Coronary artery (tissue), 2 donors: Measurements from ENCODE around the gene RITA1.

Source experiments
- DNase-seq: peaks from one replicate; pipeline ENCODE4 v3.0.0-alpha.2; 2017; ENCODE audit warnings: low spot score
- H3K27ac ChIP-seq, 2 donors: fragments of 200-600 bp; sonication (generic); one replicate each; pipeline ENCODE4 v1.5.1; 2016 to 2019
- H3K4me3 ChIP-seq: fragments of 200-600 bp; sonication (generic); 2 replicates; pipeline ENCODE4 v1.5.1; 2016; ENCODE audit warnings: mild to moderate bottlenecking, moderate library complexity
- CTCF ChIP-seq: fragments of 200-600 bp; sonication (generic); IDR thresholded peaks from one replicate; pipeline ENCODE4 v1.5.1; 2019; ENCODE audit warnings: antibody characterized with exemption

Gene RITA1

GRCh38 chr12:113155060-113155459, 30.5 kb upstream of the RITA1 start:
- DNase-seq = no peak
- no peak overlapping the region for H3K4me3 ChIP-seq
- H3K27ac ChIP-seq = no peak overlapping the region
- TF ChIP-seq CTCF = no peak

DNA sequence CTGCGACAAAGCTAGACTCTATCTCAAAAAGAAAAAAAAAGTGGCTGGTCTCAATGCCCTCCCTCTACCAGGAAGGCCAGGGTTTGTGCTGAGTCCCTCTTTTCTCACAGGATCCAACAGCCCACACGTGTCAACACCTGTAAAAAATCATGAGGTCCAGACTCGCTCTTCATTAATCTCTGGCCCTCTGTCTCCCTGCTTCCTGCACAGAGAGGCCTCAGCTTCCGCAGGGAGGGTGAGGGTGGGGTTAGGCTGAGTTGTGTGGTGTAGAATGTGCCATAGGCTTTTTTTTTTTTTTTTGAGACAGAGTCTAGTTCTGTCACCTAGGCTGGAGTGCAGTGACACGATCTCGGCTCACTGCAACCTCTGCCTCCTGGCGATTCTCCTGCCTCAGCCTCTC, 29.9 kb upstream of the RITA1 start:
- no peak for DNase-seq
- Histone ChIP-seq H3K4me3 (no peak overlapping the region), H3K27ac (no peak overlapping the region)
- no peak for TF ChIP-seq CTCF

DNA sequence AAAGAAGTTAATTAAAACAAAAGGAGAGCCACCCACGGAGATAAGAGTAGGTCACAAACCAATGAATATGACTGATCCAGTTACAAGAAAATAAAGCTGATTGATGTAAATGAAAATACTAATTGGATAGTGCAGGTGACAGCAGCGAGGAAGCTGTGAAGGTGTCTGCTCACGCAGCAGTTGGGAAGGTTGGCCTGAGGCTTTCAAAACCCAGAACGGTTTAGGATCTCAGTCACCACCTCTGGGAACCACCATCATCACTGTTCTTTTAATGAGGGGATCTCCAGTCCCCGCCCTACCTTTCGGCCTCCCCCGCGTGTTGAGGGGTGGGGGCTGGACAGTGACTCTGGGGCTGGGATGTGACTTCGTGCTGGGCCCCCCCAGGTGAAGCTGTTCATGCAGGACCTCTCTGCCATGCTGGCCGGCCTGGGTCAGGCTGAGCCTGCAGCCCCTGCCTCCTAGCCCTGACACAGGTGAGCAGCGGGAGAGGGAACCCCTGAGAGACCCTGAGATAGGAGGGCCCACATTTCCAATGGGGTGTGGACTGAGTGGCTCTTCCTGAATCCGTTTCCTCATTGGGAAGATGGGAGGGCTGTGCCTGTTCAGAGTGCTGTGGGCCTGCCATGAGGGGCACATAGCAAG, 28.2 kb upstream of the RITA1 start:
- no peak overlapping the region for H3K27ac ChIP-seq
- no peak for DNase-seq
- TF ChIP-seq CTCF = no peak
- H3K4me3 ChIP-seq = no peak overlapping the region

- DNase-seq = no peak
- no peak overlapping the region for H3K27ac ChIP-seq
- no peak overlapping the region for H3K4me3 ChIP-seq
- no peak for TF ChIP-seq CTCF
Observed at GRCh38 chr12:113158439-113159203, 26.9 kb upstream of the RITA1 start.

- Histone ChIP-seq H3K27ac (no peak overlapping the region), H3K4me3 (no peak overlapping the region)
- no peak for DNase-seq
- no peak for TF ChIP-seq CTCF
Observed at GRCh38 chr12:113159937-113160336, 25.6 kb upstream of the RITA1 start.

DNA sequence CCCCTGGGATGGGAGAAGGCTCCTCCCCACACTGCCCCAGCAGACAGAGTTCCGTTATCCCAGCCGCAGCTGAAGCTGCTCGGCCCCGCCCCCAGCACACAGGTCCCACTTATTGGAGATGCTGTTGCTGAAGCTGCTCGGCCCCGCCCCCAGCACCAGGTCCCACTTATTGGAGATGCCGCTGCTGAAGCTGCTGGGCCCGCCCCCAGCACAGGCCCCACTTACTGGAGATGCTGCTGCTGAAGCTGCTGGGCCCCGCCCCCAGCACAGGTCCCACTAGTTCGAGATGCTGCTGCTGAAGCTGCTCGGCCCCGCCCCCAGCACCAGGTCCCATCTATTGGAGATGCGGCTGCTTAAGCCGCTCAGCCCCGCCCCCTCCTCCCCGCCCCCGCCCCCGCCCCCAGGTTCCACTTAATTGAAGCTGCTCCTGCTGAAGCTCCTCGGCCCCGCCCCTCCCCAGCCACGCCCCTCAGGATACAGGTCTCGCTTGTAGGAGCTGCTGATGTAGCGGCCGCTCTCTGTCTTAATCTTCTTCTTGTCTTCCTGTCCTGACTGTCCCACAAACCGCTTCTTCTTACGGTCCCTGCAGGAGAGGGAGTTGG, 24.0 kb upstream of the RITA1 start:
- no peak for TF ChIP-seq CTCF
- no peak for DNase-seq
- no peak overlapping the region for H3K27ac ChIP-seq
- H3K4me3 ChIP-seq = no peak overlapping the region
